RWPE1 (cell line): ENCODE data around the gene TUBGCP6.

ENCODE experiments used
- CTCF ChIA-PET: fragments of 350-600 bp; sonication (Branson Sonifier 250); formaldehyde crosslinking; extraction: SDS; loops from one replicate; lab custom pipeline; 2021; lab: Yijun Ruan, JAX
- POLR2A ChIA-PET: fragments of 400-600 bp; formaldehyde crosslinking; extraction: SDS; loops from one replicate; lab custom pipeline; 2020; ENCODE audit warnings: antibody characterized with exemption; ENCODE audit not compliant: low non-redundant PET; lab: Yijun Ruan, JAX
- DNase-seq: peaks from one replicate; pipeline ENCODE4 v3.0.0; 2012; ENCODE audit warnings: low spot score
- H3K27ac ChIP-seq: fragments of 450-650 bp; 2 replicates; pipeline ENCODE4 v1.5.1; 2017
- CTCF ChIP-seq: fragments of 450-650 bp; conservative IDR thresholded peaks from 2 replicates; pipeline ENCODE4 v1.5.1; 2017; ENCODE audit warnings: low read depth, mild to moderate bottlenecking

TUBGCP6 gene

GRCh38 chr22:50178471-50178864 lies 66.4 kb downstream of the TUBGCP6 start:
- TF ChIP-seq CTCF = no peak
- ChIA-PET CTCF (no interaction called here), POLR2A (no interaction called here)
- no peak overlapping the region for H3K27ac ChIP-seq
- no peak for DNase-seq

DNA sequence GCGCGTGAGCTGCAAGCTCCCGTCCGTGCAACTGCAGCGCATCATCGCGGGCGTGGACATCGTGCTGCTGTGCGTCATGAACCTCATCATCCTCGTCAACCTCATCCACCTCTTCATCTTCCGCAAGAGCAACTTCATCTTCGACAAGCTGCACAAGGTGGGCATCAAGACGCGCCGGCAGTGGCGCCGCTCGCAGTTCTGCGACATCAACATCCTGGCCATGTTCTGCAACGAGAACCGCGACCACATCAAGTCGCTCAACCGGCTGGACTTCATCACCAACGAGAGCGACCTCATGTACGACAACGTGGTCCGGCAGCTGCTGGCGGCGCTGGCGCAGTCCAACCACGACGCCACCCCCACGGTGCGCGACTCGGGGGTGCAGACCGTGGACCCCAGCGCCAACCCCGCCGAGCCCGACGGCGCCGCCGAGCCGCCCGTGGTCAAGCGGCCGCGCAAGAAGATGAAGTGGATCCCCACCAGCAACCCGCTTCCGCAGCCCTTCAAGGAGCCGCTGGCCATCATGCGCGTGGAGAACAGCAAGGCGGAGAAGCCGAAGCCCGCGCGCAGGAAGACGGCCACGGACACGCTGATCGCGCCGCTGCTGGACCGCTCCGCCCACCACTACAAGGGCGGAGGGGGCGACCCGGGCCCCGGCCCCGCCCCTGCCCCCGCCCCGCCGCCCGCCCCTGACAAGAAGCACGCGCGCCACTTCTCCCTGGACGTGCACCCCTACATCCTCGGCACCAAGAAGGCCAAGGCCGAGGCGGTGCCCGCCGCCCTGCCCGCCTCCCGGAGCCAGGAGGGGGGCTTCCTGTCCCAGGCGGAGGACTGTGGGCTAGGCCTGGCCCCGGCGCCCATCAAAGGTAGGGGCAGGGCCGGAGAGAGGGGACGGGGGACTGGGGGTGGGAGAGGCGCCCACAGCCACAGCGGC lies 67.0 kb downstream of the TUBGCP6 start:
- H3K27ac ChIP-seq = no peak overlapping the region
- DNase-seq = no peak
- no peak for TF ChIP-seq CTCF
- ChIA-PET CTCF (no interaction called here), POLR2A (no interaction called here)

- ChIA-PET POLR2A (no interaction called here), CTCF (interaction anchor here (0.6 kb wide), 1 partner anchor 28 kb away, joined by 3 read pairs; no protein-coding TSS in a partner anchor)
- DNase-seq = no peak
- TF ChIP-seq CTCF = no peak
- no peak overlapping the region for H3K27ac ChIP-seq
Measured at GRCh38 chr22:50176850-50177536, 67.8 kb downstream of the TUBGCP6 start.

GRCh38 chr22:50175921-50176849 lies 68.6 kb downstream of the TUBGCP6 start:
- TF ChIP-seq CTCF = no peak
- POLR2A ChIA-PET = no interaction called here
- CTCF ChIA-PET = interaction anchor here (0.6 kb wide), 1 partner anchor 27 kb away, joined by 3 read pairs; no protein-coding TSS in a partner anchor

GRCh38 chr22:50175191-50175461 lies 69.7 kb downstream of the TUBGCP6 start:
- CTCF ChIA-PET = interaction anchor here (0.6 kb wide), 1 partner anchor 85 kb away, joined by 4 read pairs; no protein-coding TSS in a partner anchor
- TF ChIP-seq CTCF = no peak
- POLR2A ChIA-PET = no interaction called here
- DNase-seq = no peak
- H3K27ac ChIP-seq = no peak overlapping the region

More at GRCh38 chr22:50175921-50176849, 68.6 kb downstream of the TUBGCP6 start:
- no peak overlapping the region for H3K27ac ChIP-seq
- no peak for DNase-seq
